ENCODE results near the gene HMGCR. TPM values are rescaled to one million over a fixed set of nuclear protein-coding genes. Genes with fewer than 3 reads are reported as not detected.

HMGCR gene
- total RNA-seq, 2 experiments from 2014 or later, result 42.6 to 124 TPM

DNA sequence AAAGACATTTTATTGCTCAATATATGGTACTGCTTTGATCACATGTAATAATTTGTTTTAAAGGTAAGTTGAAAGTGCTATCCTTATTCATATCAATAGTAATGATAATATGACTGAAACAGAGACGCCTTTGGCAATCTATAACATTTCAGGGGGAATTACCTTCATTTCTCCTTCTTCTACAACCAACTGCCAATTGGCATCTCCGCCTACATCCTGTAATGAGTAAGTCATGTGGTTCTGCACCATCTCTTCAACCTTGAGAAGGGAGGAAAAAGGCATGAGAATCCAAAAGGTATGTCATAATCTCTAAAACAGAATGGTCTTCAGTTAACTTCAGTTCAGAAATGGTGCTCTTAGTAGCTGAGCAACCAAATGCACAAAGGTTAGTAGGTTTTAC lies 52.4 kb downstream of the HMGCR start:
- intact Hi-C loops (cut with micrococcal nuclease; ENCODE audit: unreplicated experiment), result no loop called here
- Histone ChIP-seq H3K79me2 (ENCODE audit: insufficient read depth, low read depth, low read length) (no peaks in the 10 kb centered on the region), H3K9me3 (ENCODE audit: low read length) (no peaks in the 10 kb centered on the region), H4K20me1 (ENCODE audit: insufficient read depth, low read length) (no peaks in the 10 kb centered on the region), H2AFZ (ENCODE audit: low read length) (no peak overlapping the region), H3K4me2 (ENCODE audit: low read length) (no peak overlapping the region), H3K4me1 (ENCODE audit: insufficient read depth, low read length, poor library complexity, severe bottlenecking) (no peaks in the 10 kb centered on the region), H3K4me3 (ENCODE audit: low read depth, low read length, poor library complexity, severe bottlenecking) (no peak overlapping the region), H3K9me2 (ENCODE audit: insufficient read depth, low read length) (no peaks in the 10 kb centered on the region), H3K36me3 (ENCODE audit: insufficient read depth, low read length) (peaks cover 26% of the 10 kb centered on the region), H3K27ac (ENCODE audit: low read depth, low read length, poor library complexity, severe bottlenecking) (no peak overlapping the region)
- DNase-seq (ENCODE audit: low spot score), result no peak
- no TSS peak for BruUV-seq (replicated peaks)
- TF ChIP-seq, protein P1, sequence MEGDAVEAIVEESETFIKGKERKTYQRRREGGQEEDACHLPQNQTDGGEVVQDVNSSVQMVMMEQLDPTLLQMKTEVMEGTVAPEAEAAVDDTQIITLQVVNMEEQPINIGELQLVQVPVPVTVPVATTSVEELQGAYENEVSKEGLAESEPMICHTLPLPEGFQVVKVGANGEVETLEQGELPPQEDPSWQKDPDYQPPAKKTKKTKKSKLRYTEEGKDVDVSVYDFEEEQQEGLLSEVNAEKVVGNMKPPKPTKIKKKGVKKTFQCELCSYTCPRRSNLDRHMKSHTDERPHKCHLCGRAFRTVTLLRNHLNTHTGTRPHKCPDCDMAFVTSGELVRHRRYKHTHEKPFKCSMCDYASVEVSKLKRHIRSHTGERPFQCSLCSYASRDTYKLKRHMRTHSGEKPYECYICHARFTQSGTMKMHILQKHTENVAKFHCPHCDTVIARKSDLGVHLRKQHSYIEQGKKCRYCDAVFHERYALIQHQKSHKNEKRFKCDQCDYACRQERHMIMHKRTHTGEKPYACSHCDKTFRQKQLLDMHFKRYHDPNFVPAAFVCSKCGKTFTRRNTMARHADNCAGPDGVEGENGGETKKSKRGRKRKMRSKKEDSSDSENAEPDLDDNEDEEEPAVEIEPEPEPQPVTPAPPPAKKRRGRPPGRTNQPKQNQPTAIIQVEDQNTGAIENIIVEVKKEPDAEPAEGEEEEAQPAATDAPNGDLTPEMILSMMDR (conservative IDR thresholded peaks at IDR 0.05; ENCODE audit: low read length), result no peak
- TF ChIP-seq EZH2phosphoT487 (IDR thresholded peaks at IDR 0.05; ENCODE audit: borderline replicate concordance, low read depth, low read length), result no peak
- ChIA-PET CTCF (ENCODE audit: unreplicated experiment) (no interaction called here), POLR2A (no interaction called here)

- BruUV-seq (replicated peaks), result no TSS peak
- H3K36me3 ChIP-seq (ENCODE audit: insufficient read depth, low read length), result peaks cover 7% of the 10 kb centered on the region; the same call in 1 of the 2 replicates
- no peak overlapping the region for H2AFZ ChIP-seq (ENCODE audit: low read length)
- no peak overlapping the region for H3K4me3 ChIP-seq (ENCODE audit: low read depth, low read length, poor library complexity, severe bottlenecking)
- H3K27ac ChIP-seq (ENCODE audit: low read depth, low read length, poor library complexity, severe bottlenecking), result no peak overlapping the region
- POLR2A ChIA-PET, result interaction anchor here (0.6 to 1.2 kb wide), 4 partner anchors 10 to 58 kb away, joined by 3 to 5 read pairs (median 4); partner anchors contain the start of gene HMGCR
- CTCF ChIA-PET (ENCODE audit: unreplicated experiment), result no interaction called here
- no peaks in the 10 kb centered on the region for H3K9me2 ChIP-seq (ENCODE audit: insufficient read depth, low read length)
- no peaks in the 10 kb centered on the region for H3K9me3 ChIP-seq (ENCODE audit: low read length)
- no peaks in the 10 kb centered on the region for H4K20me1 ChIP-seq (ENCODE audit: insufficient read depth, low read length)
- TF ChIP-seq, protein P1 (conservative IDR thresholded peaks at IDR 0.05; ENCODE audit: low read length), result no peak
- no peak for TF ChIP-seq EZH2phosphoT487 (IDR thresholded peaks at IDR 0.05; ENCODE audit: borderline replicate concordance, low read depth, low read length)
- no peaks in the 10 kb centered on the region for H3K79me2 ChIP-seq (ENCODE audit: insufficient read depth, low read depth, low read length)
- intact Hi-C loops (cut with micrococcal nuclease; ENCODE audit: unreplicated experiment), result no loop called here
- H3K4me1 ChIP-seq (ENCODE audit: insufficient read depth, low read length, poor library complexity, severe bottlenecking), result no peaks in the 10 kb centered on the region
- no peak for DNase-seq (ENCODE audit: low spot score)
- no peak overlapping the region for H3K4me2 ChIP-seq (ENCODE audit: low read length)
These were observed 58.3 kb downstream of the HMGCR start for GRCh38 chr5:75395277-75395676.

- H3K79me2 ChIP-seq (ENCODE audit: insufficient read depth, low read depth, low read length), result no peaks in the 10 kb centered on the region
- POLR2A ChIA-PET, result no interaction called here
- no peak overlapping the region for H2AFZ ChIP-seq (ENCODE audit: low read length)
- no peak for DNase-seq (ENCODE audit: low spot score)
- H3K4me3 ChIP-seq (ENCODE audit: low read depth, low read length, poor library complexity, severe bottlenecking), result no peak overlapping the region
- intact Hi-C loops (cut with micrococcal nuclease; ENCODE audit: unreplicated experiment), result no loop called here
- H4K20me1 ChIP-seq (ENCODE audit: insufficient read depth, low read length), result no peaks in the 10 kb centered on the region
- peaks cover 15% of the 10 kb centered on the region for H3K36me3 ChIP-seq (ENCODE audit: insufficient read depth, low read length)
- H3K4me2 ChIP-seq (ENCODE audit: low read length), result no peak overlapping the region
- H3K4me1 ChIP-seq (ENCODE audit: insufficient read depth, low read length, poor library complexity, severe bottlenecking), result no peaks in the 10 kb centered on the region
- no peaks in the 10 kb centered on the region for H3K9me2 ChIP-seq (ENCODE audit: insufficient read depth, low read length)
- no peaks in the 10 kb centered on the region for H3K9me3 ChIP-seq (ENCODE audit: low read length)
- TF ChIP-seq EZH2phosphoT487 (IDR thresholded peaks at IDR 0.05; ENCODE audit: borderline replicate concordance, low read depth, low read length), result no peak
- TF ChIP-seq, protein P1 (conservative IDR thresholded peaks at IDR 0.05; ENCODE audit: low read length), result no peak
- H3K27ac ChIP-seq (ENCODE audit: low read depth, low read length, poor library complexity, severe bottlenecking), result no peak overlapping the region
- BruUV-seq (replicated peaks), result no TSS peak
- CTCF ChIA-PET (ENCODE audit: unreplicated experiment), result no interaction called here
These were observed 68.3 kb downstream of the HMGCR start for GRCh38 chr5:75405296-75405695.

Other genes with a start within 250 kb of the HMGCR start
- not detected in 2 replicates for gene ANKRD31, start 100.3 kb upstream of the HMGCR start, total RNA-seq (2014; rRNA removed; shearing (Covaris generic))
- gene ANKRD31, start 100.3 kb upstream of the HMGCR start, total RNA-seq (2022), result 0.13 TPM in 1 of 2 replicates, not detected in the other
- gene CERT1, start 174.4 kb downstream of the HMGCR start, total RNA-seq (2014; rRNA removed; shearing (Covaris generic)), result 13.3 and 16.1 TPM in 2 replicates
- gene CERT1, start 174.4 kb downstream of the HMGCR start, total RNA-seq (2022), result 29.9 and 33.6 TPM in 2 replicates
- 16.0 and 20.1 TPM in 2 replicates for gene POLK, start 174.7 kb downstream of the HMGCR start, total RNA-seq (2014; rRNA removed; shearing (Covaris generic))
- 29.5 and 30.0 TPM in 2 replicates for gene POLK, start 174.7 kb downstream of the HMGCR start, total RNA-seq (2022)